Measurements from ENCODE around the gene CYP4F3. TPM values are rescaled to one million over a fixed set of nuclear protein-coding genes. Genes with fewer than 3 reads are reported as not detected.

The CYP4F3 gene
- total RNA-seq, 1 experiment from 2014 or later, result not detected

DNA sequence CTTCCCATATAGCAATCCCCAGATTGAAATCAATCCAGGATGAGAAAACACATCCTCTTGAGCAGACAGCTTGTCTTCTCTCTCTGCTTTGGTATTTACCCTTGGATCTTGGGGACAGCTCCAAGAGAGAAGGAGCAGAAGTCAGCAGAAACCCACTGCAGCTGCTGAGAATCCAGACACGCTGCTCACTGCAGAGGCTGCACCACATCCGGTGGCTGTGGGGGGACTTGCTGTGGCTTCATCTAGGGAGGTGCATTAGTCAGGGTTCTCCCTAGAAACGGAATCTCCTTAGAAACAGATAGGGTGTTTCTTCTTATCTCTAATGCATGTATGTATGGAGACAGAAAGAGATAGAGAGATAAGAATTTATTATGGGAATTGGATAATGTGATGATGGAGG, 34.9 kb downstream of the CYP4F3 start:
- Mint-ChIP-seq H3K27ac (no peak overlapping the region), H3K4me3 (no peak overlapping the region), H3K9me3 (peaks cover 86 to 93% of the 10 kb centered on the region in 2 experiments), H3K36me3 (ENCODE audit: insufficient read depth in 1 of 3, low read depth in 3 of 3) (peaks cover 5 to 20% (median 19%) of the 10 kb centered on the region in 3 experiments; a peak in 6 of 7 replicates), H3K4me1 (no peaks in the 10 kb centered on the region), H3K27me3 (ENCODE audit: low read depth) (peaks cover 2% of the 10 kb centered on the region)
- no peaks in the 10 kb centered on the region for H3K4me1 ChIP-seq (ENCODE audit: insufficient read depth, low read length)
- H3K27me3 ChIP-seq (ENCODE audit: insufficient read depth, low read length), result no peaks in the 10 kb centered on the region
- DNase-seq, result no peak
- no peak overlapping the region for H3K23ac ChIP-seq (ENCODE audit: insufficient read length, low read depth, low read length)
- no peaks in the 10 kb centered on the region for H3K79me1 ChIP-seq (ENCODE audit: insufficient read depth, low read depth, low read length, poor library complexity, severe bottlenecking)
- no peak overlapping the region for H3K9ac ChIP-seq (ENCODE audit: extremely low read depth, insufficient read length, low read length)
- H3K56ac ChIP-seq (ENCODE audit: insufficient read length, low read depth, low read length), result no peak overlapping the region
- no peak overlapping the region for H4K91ac ChIP-seq (ENCODE audit: insufficient read length, low read depth, low read length)
- no peak overlapping the region for H3K27ac ChIP-seq (ENCODE audit: insufficient read length, low read depth, low read length)
- no peak overlapping the region for H2AFZ ChIP-seq (ENCODE audit: low read length)
- no peak overlapping the region for H3T11ph ChIP-seq (ENCODE audit: low read length)
- H3K9me3 ChIP-seq (ENCODE audit: control insufficient read depth, low read depth, low read length), result peaks cover 83% of the 10 kb centered on the region
- no peak overlapping the region for H3K4me2 ChIP-seq (ENCODE audit: insufficient read depth, insufficient read length, low read length)
- no peak overlapping the region for H2BK20ac ChIP-seq (ENCODE audit: low read depth, low read length, poor library complexity, severe bottlenecking)
- TF ChIP-seq, protein P1, sequence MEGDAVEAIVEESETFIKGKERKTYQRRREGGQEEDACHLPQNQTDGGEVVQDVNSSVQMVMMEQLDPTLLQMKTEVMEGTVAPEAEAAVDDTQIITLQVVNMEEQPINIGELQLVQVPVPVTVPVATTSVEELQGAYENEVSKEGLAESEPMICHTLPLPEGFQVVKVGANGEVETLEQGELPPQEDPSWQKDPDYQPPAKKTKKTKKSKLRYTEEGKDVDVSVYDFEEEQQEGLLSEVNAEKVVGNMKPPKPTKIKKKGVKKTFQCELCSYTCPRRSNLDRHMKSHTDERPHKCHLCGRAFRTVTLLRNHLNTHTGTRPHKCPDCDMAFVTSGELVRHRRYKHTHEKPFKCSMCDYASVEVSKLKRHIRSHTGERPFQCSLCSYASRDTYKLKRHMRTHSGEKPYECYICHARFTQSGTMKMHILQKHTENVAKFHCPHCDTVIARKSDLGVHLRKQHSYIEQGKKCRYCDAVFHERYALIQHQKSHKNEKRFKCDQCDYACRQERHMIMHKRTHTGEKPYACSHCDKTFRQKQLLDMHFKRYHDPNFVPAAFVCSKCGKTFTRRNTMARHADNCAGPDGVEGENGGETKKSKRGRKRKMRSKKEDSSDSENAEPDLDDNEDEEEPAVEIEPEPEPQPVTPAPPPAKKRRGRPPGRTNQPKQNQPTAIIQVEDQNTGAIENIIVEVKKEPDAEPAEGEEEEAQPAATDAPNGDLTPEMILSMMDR (conservative IDR thresholded peaks at IDR 0.05), result no peak
- no peaks in the 10 kb centered on the region for H3K79me2 ChIP-seq (ENCODE audit: insufficient read depth, low read length)
- no peak overlapping the region for H2BK15ac ChIP-seq (ENCODE audit: low read depth, low read length)
- no peak overlapping the region for H4K5ac ChIP-seq (ENCODE audit: insufficient read length, low read depth, low read length)
- no peak overlapping the region for H3K4ac ChIP-seq (ENCODE audit: low read depth, low read length)
- H3K18ac ChIP-seq (ENCODE audit: insufficient read length, low read depth, low read length), result no peak overlapping the region
- no peak overlapping the region for H2BK5ac ChIP-seq (ENCODE audit: insufficient read length, low read length)
- no CpG with 5 or more reads among the region's 3 CpGs for WGBS (ENCODE audit: extremely low coverage, insufficient read length, low lambda C conversion rate)
- H3K23me2 ChIP-seq (ENCODE audit: insufficient read length, low read depth, low read length, poor library complexity, severe bottlenecking), result no peaks in the 10 kb centered on the region
- no peak overlapping the region for H3K14ac ChIP-seq (ENCODE audit: insufficient read depth, low read length)
- H4K20me1 ChIP-seq (ENCODE audit: control insufficient read depth, insufficient read depth, insufficient read length), result no peaks in the 10 kb centered on the region
- no peak overlapping the region for H2AK5ac ChIP-seq (ENCODE audit: insufficient read length, low read length)
- H2BK12ac ChIP-seq (ENCODE audit: insufficient read length, low read depth, low read length), result no peak overlapping the region
- no peak overlapping the region for H2BK120ac ChIP-seq (ENCODE audit: low read depth, low read length, poor library complexity, severe bottlenecking)
- H4K8ac ChIP-seq (replicated peaks; ENCODE audit: insufficient read length, low read depth, low read length), result no peak overlapping the region

Measured in H9 (cell line).